Neuronal stem cell (in vitro differentiated cells): Measurements from ENCODE around the gene TRIOBP.

Source experiments
- DNase-seq: peaks from one replicate; pipeline ENCODE4 v3.0.0-alpha.2; 2013; ENCODE audit warnings: low spot score
- H2AFZ ChIP-seq: one replicate; pipeline ENCODE4 v1.6.1; 2013; ENCODE audit warnings: mild to moderate bottlenecking, low read length, inconsistent platforms
- H2AK5ac ChIP-seq: 2 replicates; pipeline ENCODE4 v1.6.1; 2013; ENCODE audit warnings: low read depth, mild to moderate bottlenecking, inconsistent platforms, low read length, moderate library complexity, mixed read lengths
- H2BK120ac ChIP-seq: 2 replicates; pipeline ENCODE4 v1.6.1; 2013; ENCODE audit warnings: low read depth, mild to moderate bottlenecking, inconsistent platforms, low read length, moderate library complexity, mixed read lengths
- H2BK12ac ChIP-seq: one replicate; pipeline ENCODE4 v1.6.1; 2013; ENCODE audit warnings: low read length, inconsistent platforms
- H2BK15ac ChIP-seq: 2 replicates; pipeline ENCODE4 v1.6.1; 2013; ENCODE audit warnings: mild to moderate bottlenecking, low read length, inconsistent platforms, mixed read lengths
- H2BK5ac ChIP-seq: one replicate; pipeline ENCODE4 v1.6.1; 2013; ENCODE audit warnings: inconsistent platforms, mild to moderate bottlenecking, low read length, moderate library complexity
- H3K14ac ChIP-seq: one replicate; pipeline ENCODE4 v1.6.1; 2013; ENCODE audit warnings: low read length, inconsistent platforms
- H3K18ac ChIP-seq: 2 replicates; pipeline ENCODE4 v1.6.1; 2013; ENCODE audit warnings: low read length, inconsistent platforms
- H3K23ac ChIP-seq: 2 replicates; pipeline ENCODE4 v1.6.1; 2013; ENCODE audit warnings: low read depth, mild to moderate bottlenecking, mixed read lengths, low read length, inconsistent platforms; ENCODE audit not compliant: poor library complexity
- H3K27ac ChIP-seq: replicated peaks from 3 replicates; pipeline ENCODE4 v1.5.1; 2013; ENCODE audit warnings: low read length, inconsistent platforms
- H3K27me3 ChIP-seq, 3 experiments: 2 replicates each; pipeline ENCODE4 v1.6.1; 2013; ENCODE audit warnings: low read length in 3 of 3, mild to moderate bottlenecking in 2 of 3, inconsistent platforms in 1 of 3, low read depth in 1 of 3, mixed read lengths in 1 of 3, moderate library complexity in 1 of 3; ENCODE audit not compliant: control insufficient read depth in 3 of 3, insufficient read depth in 3 of 3
- H3K36me3 ChIP-seq, 2 donors: replicated peaks in 1 of 2; 2 replicates each; pipeline ENCODE4 v1.6.1; 2013; ENCODE audit warnings: low read length in 2 of 2; ENCODE audit not compliant: control insufficient read depth in 2 of 2, insufficient read depth in 2 of 2
- H3K4ac ChIP-seq: 2 replicates; pipeline ENCODE4 v1.6.1; 2013; ENCODE audit warnings: inconsistent platforms, mild to moderate bottlenecking, low read length, moderate library complexity
- H3K4me1 ChIP-seq, 2 donors: 1 replicate in 1 of 2; 2 replicates in 1 of 2; pipeline ENCODE4 v1.6.1; 2013; ENCODE audit warnings: low read length in 2 of 2, low read depth in 1 of 2; ENCODE audit not compliant: control insufficient read depth in 2 of 2, insufficient read depth in 1 of 2
- H3K4me2 ChIP-seq: one replicate; pipeline ENCODE4 v1.6.1; 2013; ENCODE audit warnings: mild to moderate bottlenecking, low read length, inconsistent platforms; ENCODE audit not compliant: insufficient read depth, poor library complexity, severe bottlenecking
- H3K4me3 ChIP-seq, 2 donors: 2 replicates each; pipeline ENCODE4 v1.5.1; 2013; ENCODE audit warnings: low read length in 2 of 2, mild to moderate bottlenecking in 2 of 2, inconsistent platforms in 1 of 2, moderate library complexity in 1 of 2
- H3K79me1 ChIP-seq: one replicate; pipeline ENCODE4 v1.6.1; 2013; ENCODE audit warnings: low read depth, mild to moderate bottlenecking, inconsistent platforms, low read length, moderate library complexity
- H3K9ac ChIP-seq: one replicate; pipeline ENCODE4 v1.6.1; 2013; ENCODE audit warnings: mild to moderate bottlenecking, low read depth, low read length, inconsistent platforms; ENCODE audit not compliant: poor library complexity
- H3K9me3 ChIP-seq, 2 donors: replicated peaks in 1 of 2; 2 replicates each; pipeline versions ENCODE3 to v1.6.1; 2013; ENCODE audit warnings: low read length in 2 of 2, mild to moderate bottlenecking in 2 of 2, inconsistent platforms in 1 of 2, low read depth in 1 of 2, mixed read lengths in 1 of 2, moderate library complexity in 1 of 2; ENCODE audit not compliant: control insufficient read depth in 2 of 2, insufficient read depth in 1 of 2
- H4K8ac ChIP-seq: one replicate; pipeline ENCODE4 v1.6.1; 2013; ENCODE audit warnings: low read depth, mild to moderate bottlenecking, inconsistent platforms, low read length, moderate library complexity
- H4K91ac ChIP-seq: one replicate; pipeline ENCODE4 v1.6.1; 2013; ENCODE audit warnings: low read length, low read depth, mild to moderate bottlenecking, inconsistent platforms; ENCODE audit not compliant: poor library complexity
- WGBS, 2 donors: extraction: QIAGEN DNeasy Blood & Tissue Kit; methylation state at CpG; one replicate each; pipeline ENCODE4 v1.1.7; 2013; ENCODE audit warnings: missing lambda C conversion rate in 2 of 2, mixed read lengths in 1 of 2; ENCODE audit not compliant: insufficient read length in 2 of 2, insufficient replicate concordance in 1 of 2; ENCODE audit errors: extremely low coverage in 2 of 2; 5-methylcytosine and 5-hydroxymethylcytosine counted together

Gene TRIOBP

DNA sequence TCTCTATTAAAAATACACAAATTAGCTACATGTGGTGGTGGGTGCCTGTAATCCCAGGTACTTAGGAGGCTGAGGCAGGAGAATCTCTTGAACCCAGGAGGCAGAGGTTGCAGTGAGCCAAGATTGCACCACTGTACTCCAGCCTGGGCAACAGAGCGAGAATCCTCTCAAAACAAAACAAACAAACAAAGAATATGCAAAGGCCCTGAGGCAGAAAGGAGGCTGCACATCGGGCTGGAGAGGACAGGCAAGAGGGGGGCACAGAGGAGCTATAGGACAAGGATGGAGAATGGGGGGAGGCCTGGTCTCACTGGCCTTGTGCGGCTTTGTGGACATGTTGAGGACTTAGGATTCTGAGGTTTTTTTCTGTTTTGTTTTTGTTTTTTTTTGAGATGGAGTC, 8.4 kb downstream of the TRIOBP start:
- H3K36me3 ChIP-seq, result peaks cover 0 to 46% of the 10 kb centered on the region in 2 donors
- WGBS, 2 donors, result no CpG with 5 or more reads among the region's 3 CpGs
- DNase-seq, result no peak

DNA sequence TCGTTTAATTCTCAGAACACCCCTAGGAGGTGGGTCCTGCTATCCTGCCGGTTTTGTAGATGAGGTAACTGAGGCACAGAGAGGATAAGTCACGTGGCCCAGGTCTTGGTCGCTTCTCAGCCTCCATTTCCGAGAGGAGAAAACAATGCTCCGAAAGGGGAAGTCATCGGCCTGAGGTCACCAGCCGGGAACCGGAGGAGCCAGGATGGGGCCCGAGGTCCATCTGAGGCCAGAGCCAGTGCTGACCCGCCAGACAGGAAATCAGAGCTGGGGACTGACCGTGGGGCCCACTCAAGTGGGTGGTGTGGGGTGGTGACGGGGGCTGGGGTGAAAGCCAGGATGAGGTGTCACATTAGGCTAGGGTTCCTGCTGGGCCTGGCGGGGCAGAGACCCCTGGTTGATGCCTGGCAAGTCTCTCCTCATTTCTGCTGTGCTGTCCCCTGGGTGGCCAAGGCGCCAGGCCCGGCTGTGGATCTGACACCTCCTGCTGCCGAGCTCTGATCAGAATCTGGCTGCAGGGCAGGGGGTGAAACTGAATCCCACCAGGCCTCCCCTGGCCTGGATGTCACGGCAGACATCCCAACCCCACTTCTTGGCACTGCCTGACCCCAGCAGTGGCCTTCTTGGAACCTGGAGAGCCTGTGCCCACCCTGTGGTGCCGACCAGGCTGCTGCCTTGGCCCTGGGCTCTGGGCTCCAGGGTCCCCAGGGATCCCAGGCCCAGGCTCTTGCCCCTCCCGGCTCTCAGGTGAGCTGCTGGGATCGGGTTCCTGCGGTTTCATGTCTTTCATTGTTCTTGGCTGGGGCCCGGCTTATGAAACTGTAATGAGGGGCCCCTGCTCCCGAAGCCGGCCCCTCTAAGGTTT, 12.0 kb downstream of the TRIOBP start:
- Histone ChIP-seq H4K91ac (no peak overlapping the region), H3K14ac (no peak overlapping the region), H3K4me3 (no peak overlapping the region), H2AK5ac (peak overlapping the region; percentile 81), H2AFZ (no peak overlapping the region), H2BK5ac (no peak overlapping the region), H2BK120ac (no peak overlapping the region), H3K36me3 (peaks cover 0 to 48% of the 10 kb centered on the region in 2 donors), H3K9ac (no peak overlapping the region), H3K27ac (no peak overlapping the region), H2BK15ac (no peak overlapping the region), H3K18ac (no peak overlapping the region), H3K4ac (no peak overlapping the region), H3K27me3 (no peaks in the 10 kb centered on the region), H2BK12ac (no peak overlapping the region), H3K79me1 (no peaks in the 10 kb centered on the region), H3K4me2 (no peak overlapping the region), H3K23ac (no peak overlapping the region), H3K9me3 (peaks cover 0 to 2% of the 10 kb centered on the region in 2 donors), H4K8ac (peak overlapping the region; percentile 17), H3K4me1 (no peaks in the 10 kb centered on the region)
- DNase-seq, result no peak
- no CpG with 5 or more reads among the region's 25 CpGs for WGBS, 2 donors

More for the DNA sequence above, 8.4 kb downstream of the TRIOBP start:
- H2BK12ac ChIP-seq, result no peak overlapping the region
- H3K4me2 ChIP-seq, result no peak overlapping the region
- H3K18ac ChIP-seq, result no peak overlapping the region
- H3K9ac ChIP-seq, result no peak overlapping the region
- peaks cover 0 to 2% of the 10 kb centered on the region in 2 donors for H3K9me3 ChIP-seq
- H3K14ac ChIP-seq, result no peak overlapping the region
- no peak overlapping the region for H3K4ac ChIP-seq
- no peak overlapping the region for H2AK5ac ChIP-seq
- no peak overlapping the region for H2AFZ ChIP-seq
- H2BK120ac ChIP-seq, result no peak overlapping the region
- H3K27me3 ChIP-seq, result no peaks in the 10 kb centered on the region
- no peak overlapping the region for H2BK15ac ChIP-seq
- H3K27ac ChIP-seq, result no peak overlapping the region
- no peak overlapping the region for H4K8ac ChIP-seq
- H3K23ac ChIP-seq, result no peak overlapping the region
- no peak overlapping the region for H3K4me3 ChIP-seq
- H3K4me1 ChIP-seq, result no peaks in the 10 kb centered on the region
- H4K91ac ChIP-seq, result no peak overlapping the region
- no peak overlapping the region for H2BK5ac ChIP-seq
- no peaks in the 10 kb centered on the region for H3K79me1 ChIP-seq

DNA sequence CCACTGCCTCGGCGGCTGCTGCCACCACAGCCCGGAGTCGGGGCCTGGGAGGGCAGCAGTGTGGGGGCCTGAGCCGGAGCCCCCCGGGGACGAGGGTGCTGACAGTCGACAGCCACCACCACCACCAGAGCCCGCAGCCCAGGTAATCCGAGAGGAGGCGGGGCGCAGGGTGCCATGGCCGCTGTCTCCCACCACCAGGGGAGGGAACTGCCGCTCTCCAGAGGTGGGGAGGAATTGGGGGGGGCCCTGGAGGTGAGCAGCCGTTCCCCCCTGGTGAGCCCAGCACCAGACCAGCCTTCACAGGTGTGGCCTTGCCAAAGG, 12.6 kb downstream of the TRIOBP start:
- Histone ChIP-seq H3K4me3 (no peak overlapping the region), H2BK5ac (no peak overlapping the region), H3K27ac (no peak overlapping the region), H4K8ac (no peak overlapping the region), H3K4me1 (no peaks in the 10 kb centered on the region), H2AFZ (no peak overlapping the region), H3K27me3 (no peaks in the 10 kb centered on the region), H2AK5ac (peak overlapping the region; percentile 81), H2BK15ac (no peak overlapping the region), H2BK12ac (peak overlapping the region; percentile 30), H4K91ac (no peak overlapping the region), H3K18ac (no peak overlapping the region), H2BK120ac (no peak overlapping the region), H3K9ac (no peak overlapping the region), H3K36me3 (peaks cover 0 to 46% of the 10 kb centered on the region in 2 donors), H3K9me3 (peaks cover 0 to 2% of the 10 kb centered on the region in 2 donors), H3K14ac (peak overlapping the region; percentile 38), H3K4ac (no peak overlapping the region), H3K4me2 (no peak overlapping the region), H3K79me1 (no peaks in the 10 kb centered on the region), H3K23ac (peak overlapping the region; percentile 10)
- DNase-seq, result no peak
- WGBS, 2 donors, result no CpG with 5 or more reads among the region's 15 CpGs

DNA sequence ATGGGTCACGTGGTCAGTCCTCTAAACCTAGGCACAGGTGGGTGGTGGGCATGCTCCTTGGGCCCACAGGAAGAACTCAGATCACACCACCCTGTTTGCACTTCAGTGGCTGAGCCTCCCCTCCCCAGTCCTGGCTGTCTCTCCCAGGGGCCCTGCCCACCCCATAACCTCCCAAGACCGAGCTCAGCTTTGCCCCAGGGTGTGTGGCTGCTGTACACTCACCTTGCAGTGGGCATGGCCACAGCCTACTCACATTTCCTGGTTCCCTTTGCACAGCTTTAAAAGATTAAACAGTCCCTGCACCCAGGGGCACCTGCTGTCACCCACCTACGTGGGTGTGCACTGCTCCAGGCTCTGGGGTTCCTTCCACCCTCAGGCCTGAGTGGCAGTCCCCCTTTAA, 13.8 kb downstream of the TRIOBP start:
- no peak overlapping the region for H4K8ac ChIP-seq
- H2BK120ac ChIP-seq, result no peak overlapping the region
- H3K4ac ChIP-seq, result no peak overlapping the region
- H3K4me2 ChIP-seq, result no peak overlapping the region
- no peaks in the 10 kb centered on the region for H3K4me1 ChIP-seq
- peak overlapping the region; percentile 85 for H2BK15ac ChIP-seq
- peak overlapping the region; percentile 55 for H3K9ac ChIP-seq
- no peak overlapping the region for H3K23ac ChIP-seq
- no peak overlapping the region for H4K91ac ChIP-seq
- H2BK5ac ChIP-seq, result peak overlapping the region; percentile 91
- H3K27me3 ChIP-seq, result no peaks in the 10 kb centered on the region
- H3K79me1 ChIP-seq, result no peaks in the 10 kb centered on the region
- DNase-seq, result no peak
- H3K9me3 ChIP-seq, result peaks cover 0 to 2% of the 10 kb centered on the region in 2 donors
- no peak overlapping the region for H3K27ac ChIP-seq
- H3K18ac ChIP-seq, result peak overlapping the region; percentile 35
- H2BK12ac ChIP-seq, result peak overlapping the region; percentile 93
- WGBS, 2 donors, result no CpG with 5 or more reads among the region's 3 CpGs
- peaks cover 0 to 45% of the 10 kb centered on the region in 2 donors for H3K36me3 ChIP-seq
- peak overlapping the region in 1 of 2 donors; percentile 20 for H3K4me3 ChIP-seq
- H2AK5ac ChIP-seq, result peak overlapping the region; percentile 68
- H3K14ac ChIP-seq, result peak overlapping the region; percentile 75
- H2AFZ ChIP-seq, result no peak overlapping the region
